SW480 (cell line): Measurements from ENCODE around the gene EIF3A.
"Not testable (repeated sequence)": the region's sequence is repeated elsewhere in the genome, so short reads cannot be mapped to it uniquely, and the experiment has no call there.

Experiments
- DNase-seq: peaks from one replicate; pipeline ENCODE4 v3.0.0-alpha.2; 2016; ENCODE audit warnings: low spot score

EIF3A gene

DNA sequence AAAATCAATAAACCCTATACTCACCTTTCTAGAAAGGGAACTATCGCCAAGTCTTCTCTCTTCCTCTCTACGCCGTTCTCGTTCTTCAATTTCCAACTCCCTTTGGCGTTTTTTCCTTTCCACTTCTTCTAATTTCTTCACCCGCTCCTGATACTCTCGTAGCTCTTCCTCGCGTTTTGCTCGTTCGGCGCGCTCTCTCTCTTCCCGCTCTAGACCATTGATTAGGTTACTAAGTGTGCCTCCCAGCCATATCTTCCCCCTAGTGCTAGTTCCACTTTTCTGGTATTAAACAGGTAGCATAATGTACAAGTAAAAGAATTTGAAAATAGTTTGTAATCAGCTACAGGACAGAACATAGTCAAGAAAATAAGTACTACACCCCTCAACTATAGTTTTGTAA lies 30.8 kb downstream of the EIF3A start:
- DNase-seq = no peak

DNA sequence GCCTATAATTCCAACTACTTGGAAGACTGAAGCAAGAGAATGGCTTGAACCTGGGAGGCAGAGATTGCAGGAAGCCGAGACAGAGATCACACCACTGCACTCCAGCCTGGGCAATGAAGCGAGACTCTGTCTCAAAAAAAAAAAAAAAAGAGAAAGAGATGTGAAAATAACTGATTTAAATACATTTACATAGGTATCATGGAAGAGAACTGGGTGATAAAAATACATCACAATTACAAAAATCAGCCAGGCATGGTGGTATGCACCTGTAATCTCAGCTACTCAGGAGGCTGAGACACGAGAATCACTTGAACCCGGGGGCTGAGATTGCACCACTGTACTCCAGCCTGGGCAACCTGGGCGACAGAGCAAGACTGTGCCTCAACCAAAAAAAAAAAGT lies 31.3 kb downstream of the EIF3A start:
- no peak for DNase-seq

DNA sequence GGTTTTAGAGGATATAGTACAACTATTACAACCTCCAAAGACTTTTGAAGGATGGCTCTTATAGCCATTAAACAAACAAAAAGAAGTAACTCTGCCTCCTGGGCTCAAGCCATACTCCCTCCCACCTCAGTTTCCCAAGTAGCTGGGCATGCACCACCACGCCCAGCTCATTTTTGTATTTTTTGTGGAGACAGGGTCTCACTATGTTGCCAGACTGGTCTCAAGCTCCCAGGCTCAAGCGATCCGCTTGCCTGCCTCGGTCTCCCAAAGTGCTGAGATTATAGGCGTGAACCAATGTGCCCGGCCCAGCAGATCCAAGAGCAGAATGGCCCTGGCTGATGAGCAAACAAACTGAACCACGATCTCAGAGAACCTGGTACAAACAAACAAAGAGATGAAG lies 35.1 kb downstream of the EIF3A start:
- DNase-seq = no peak

DNA sequence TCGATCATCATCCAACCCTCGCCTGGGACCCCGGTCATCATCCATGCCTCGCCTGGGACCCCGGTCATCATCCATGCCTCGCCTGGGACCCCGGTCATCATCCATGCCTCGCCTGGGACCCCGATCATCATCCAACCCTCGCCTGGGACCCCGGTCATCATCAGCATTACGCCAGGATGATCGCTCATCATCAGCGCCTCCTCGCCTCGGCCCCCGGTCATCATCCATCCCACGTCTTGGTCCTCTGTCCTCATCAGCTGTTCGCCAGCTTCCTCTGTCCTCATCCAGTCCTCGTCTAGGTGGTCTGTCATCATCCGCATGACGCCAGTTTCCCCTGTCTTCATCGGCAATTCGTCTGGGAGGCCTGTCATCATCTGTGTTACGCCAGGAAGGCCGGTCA lies 38.4 kb downstream of the EIF3A start:
- DNase-seq = no peak

DNA sequence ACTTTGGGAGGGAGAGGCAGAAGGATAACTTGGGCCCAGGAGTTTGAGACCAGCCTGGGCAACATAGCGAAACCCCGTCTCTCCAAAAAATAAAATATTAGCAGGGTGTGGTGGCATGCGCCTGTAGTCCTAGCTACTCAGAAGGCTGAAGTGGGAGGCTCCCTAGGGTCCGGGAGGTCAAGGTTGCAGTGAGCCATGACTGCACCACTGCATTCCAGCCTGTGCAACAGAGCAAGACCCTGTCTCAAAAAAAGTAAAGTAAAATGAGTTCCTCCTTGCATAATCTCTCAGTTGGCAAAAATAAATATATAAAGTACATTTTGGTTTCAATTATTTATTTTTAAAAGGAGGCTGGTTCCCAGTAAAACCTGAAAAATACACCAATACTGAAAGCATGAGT lies 39.3 kb downstream of the EIF3A start:
- no peak for DNase-seq

DNA sequence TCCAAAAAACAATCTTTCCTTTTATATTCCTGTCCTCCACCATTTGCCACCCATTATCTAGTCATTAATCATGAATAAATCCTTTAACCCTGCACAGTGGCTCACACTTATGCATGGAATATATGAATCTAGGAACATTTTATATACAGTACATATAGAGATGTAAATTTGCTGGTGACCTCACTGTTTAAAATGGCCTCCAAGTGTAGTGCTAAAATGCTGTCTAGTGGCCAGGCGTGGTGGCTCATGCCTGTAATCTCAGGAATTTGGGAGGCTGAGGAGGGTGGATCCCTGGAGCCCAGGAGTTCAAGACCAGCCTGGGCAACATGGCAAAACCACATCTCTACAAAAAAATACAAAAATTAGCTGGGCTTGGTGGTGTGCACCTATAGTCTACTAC lies 41.5 kb downstream of the EIF3A start:
- no peak for DNase-seq

DNA sequence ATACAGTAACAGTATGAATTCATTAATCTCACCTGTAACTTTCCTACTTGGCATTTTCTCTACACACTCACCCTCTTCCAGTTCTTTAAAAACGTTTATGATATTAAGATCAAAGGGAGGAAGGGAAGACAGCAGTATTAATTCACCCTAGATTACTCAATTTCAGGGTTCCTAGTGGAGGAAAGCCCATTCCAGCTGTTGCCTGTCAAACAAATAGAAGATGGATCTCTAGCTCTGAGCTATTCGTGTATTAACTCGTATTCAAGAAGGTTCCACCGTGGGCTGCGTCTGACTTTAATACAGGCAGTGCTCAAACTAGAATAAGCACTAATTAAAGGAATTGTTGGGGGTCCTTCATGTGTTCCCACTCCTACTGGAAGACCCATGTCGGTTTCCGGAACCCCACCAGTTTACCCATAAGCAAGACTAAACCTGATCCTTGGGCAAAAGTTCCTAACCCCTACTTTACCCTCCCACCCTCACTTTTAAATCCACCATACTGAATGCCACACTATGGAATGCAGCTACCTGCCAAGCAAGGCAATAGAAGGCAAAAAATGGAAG lies 49.0 kb downstream of the EIF3A start:
- DNase-seq = no peak

DNA sequence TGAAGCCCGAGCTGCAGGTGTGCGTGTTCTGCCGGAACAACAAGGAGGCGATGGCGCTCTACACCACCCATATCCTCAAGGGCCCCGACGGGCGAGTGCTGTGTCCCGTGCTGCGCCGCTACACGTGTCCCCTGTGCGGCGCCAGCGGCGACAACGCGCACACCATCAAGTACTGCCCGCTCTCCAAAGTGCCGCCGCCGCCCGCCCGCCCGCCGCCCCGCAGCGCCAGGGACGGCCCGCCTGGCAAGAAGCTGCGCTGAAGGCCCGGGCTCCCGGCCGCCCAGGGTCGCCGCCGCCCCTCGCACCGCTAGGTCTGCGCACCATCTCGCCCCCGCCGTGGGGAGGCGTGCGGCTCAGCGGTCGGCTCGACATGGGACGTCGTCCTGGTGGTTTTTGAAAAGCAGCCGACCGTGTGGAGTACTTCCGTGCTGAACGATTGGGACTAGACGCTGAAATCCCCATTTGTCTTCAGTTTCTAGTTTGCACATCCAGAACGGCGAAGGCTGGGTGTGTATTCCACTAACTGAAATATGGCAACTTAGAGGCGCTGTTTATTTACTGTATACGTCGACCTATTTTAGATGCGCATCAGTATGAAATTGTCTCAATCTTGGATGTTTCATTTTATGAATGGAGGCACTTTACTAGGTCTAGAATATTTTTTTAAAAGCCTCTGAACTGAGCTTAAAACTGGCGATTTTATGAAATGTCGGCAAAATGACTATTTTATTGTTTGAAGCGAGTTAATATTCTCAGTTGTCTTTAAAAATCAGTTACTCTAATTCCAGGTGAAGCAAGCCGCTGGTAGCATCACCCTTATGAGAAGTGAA lies 50.0 kb downstream of the EIF3A start:
- DNase-seq = peak; percentile 77

DNA sequence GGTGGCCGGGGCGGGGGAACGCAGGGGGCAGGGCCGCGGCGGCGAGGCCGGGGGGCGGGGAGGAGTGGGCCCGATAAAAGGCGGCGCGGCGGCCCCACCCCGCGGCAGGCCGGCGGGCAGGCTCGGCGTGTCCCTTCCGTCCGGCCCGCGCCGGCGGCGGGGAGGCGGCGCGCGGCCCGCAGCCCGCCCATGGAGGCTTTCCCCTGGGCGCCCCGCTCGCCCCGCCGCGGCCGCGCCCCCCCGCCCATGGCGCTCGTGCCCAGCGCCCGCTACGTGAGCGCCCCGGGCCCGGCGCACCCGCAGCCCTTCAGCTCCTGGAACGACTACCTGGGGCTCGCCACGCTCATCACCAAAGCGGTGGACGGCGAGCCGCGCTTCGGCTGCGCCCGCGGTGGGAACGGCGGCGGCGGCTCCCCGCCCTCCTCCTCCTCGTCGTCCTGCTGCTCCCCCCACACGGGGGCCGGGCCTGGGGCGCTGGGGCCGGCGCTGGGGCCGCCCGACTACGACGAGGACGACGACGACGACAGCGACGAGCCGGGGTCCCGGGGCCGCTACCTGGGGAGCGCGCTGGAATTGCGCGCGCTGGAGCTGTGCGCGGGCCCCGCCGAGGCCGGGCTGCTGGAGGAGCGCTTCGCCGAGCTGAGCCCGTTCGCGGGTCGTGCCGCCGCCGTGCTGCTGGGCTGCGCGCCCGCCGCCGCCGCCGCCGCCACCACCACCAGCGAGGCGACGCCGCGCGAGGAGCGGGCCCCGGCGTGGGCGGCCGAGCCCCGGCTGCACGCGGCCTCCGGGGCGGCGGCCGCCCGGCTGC lies 50.8 kb downstream of the EIF3A start, which contains the start of gene NANOS1:
TSS of gene NANOS1 (plus strand) at position 102 of the 808 bp plus-strand sequence. CDS start at position 190, 88 bp downstream.
- DNase-seq = peak; percentile 38

DNA sequence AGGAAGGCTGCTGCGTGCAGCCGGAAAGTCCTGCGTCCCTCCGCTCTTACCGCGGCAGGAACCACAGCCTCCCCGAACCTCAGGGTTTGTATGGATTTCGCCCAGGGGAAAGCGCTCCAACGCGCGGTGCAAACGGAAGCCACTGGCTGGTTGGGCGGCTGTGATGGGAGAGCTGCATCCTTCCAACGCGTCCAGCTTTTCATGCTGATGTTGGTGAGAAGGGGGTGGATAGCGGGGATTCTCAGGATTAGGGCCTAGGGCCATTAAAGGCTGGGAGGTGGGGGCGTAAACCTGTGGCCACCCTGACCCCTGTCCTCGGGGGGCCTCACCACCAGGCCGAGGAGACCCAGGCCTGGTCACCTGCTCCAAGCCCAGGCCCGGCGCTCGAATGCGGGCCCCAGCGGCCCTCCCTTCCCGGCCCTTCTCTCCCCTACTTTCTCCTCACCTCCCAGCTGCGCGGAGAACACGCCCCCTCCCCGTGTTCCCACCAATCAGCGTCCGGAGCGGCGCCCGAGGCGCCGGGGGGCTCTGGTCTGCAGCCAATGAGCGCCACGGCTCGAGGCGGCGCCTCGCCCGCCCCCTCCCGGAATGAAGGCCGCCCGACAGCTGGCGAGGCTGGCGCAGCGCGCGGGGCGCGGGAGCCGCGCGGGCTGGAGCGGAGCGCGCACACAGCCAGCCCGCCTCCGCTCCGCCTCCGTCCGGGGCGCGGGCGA lies 51.6 kb downstream of the EIF3A start:
- DNase-seq = peak; percentile 81

DNA sequence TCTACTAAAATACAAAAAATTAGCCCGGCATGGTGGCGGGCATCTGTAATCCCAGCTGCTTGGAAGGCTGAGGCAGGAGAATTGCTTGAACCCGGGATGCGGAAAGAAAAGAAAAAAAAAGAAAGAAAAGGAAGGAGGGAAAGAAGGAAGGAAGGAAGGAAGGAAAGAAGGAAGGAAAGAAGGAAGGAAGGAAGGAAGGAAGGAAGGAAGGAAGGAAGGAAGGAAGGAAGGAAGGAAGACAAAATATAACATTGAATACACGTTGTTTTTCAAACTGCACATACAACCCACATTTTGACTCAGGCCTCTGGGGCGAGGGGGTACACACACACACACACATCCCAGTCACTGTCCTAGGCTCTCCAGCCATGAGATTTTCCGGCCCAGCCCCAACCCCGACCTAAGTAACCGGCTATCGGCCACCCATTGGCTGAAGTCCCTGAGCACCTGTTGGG lies 52.1 kb downstream of the EIF3A start:
- DNase-seq = not testable (repeated sequence)

DNA sequence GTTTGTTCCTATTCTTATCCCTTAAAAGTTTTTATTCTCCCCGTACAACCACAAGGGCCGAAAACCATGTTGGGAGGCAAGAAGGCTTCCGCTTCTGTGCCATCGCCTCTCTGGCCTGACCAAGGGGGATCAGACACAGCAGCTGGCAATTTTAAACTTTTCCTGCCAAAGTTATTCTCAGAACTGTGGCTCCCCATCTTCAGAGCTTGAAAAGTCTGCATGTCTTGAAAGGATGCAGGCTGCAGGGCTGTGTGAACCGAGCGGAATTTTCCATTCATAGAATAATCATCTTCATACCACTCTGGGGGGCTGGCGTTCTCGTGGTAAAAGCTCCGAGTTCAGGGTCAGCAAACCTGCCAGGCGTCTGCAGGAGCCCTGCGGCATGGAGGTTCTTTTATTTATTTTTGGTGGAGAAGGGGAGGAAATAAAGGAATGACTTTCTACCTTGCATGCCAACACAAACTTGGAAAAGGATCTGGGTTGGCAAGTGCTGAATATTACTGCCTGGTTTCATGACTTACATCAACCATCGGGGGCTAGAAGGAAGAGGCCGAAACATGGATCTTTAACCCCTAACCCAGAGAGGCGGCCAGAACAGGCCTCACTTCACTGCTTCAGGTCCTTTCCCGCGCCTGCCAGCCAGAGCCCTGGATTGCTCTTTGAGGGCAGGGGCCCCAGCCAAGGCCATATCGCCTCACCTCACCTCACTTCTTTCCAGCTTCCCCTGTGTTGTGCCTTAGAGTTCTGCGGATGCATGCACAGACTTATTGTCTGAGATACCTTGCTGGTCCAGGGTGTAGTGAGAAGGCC lies 54.1 kb downstream of the EIF3A start:
- no peak for DNase-seq

DNA sequence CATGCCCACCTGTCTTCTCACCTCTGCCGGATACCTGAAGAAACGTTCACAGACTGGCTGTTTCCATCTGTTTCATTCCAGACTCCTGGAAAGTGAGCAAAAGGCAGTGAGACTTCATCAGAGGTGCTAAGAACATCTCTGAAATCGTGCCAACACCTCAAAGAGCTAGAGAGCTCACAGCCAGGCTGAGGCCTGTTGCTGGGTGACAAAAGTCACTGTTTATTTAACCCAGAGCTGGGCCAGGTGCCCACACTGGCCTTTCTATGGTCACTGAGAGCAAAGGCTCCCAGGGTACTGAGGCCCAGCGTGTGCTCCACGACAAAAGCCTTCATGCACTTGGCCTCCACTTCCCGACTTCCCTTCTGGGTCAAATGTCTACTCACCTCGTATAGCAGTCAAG lies 54.8 kb downstream of the EIF3A start:
- no peak for DNase-seq

DNA sequence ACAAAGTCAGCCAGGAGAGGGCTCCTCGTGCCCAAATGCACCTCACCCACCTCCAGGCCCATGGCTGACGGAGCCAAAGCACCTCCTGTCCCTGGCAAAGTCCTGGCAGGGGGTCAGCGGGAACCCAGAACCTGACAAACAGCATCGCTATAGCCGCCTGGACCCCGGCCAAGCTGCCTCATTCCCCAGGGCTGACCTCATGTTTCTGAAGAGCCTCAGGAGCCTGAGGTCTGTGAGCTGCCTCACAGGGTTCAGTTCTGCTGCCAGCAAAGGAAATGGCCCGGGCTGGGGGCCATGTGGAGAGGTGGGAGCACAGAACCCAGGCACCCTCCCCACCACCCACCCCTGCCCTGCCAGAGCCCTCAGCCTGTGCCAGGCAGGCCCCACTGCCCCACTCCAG lies 55.3 kb downstream of the EIF3A start:
- DNase-seq = no peak

DNA sequence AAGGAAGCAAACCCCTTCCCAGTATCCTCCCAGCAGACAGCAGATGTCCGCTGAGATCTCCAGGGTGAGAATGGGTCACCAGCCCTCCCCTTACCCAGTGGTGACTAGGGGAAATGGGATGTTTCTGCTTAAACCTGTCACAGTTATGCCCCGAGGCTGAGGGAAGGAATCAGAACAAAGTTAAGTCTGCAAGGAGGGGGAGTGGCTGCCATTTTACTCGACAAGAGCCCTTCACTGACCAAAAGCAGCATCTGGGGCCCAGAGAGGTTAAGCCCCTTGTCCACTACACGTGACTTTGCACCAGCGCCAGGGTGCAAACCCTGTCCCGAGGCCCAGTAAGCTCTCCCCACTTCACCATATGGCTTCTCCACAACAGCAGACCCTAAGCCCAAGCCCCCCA lies 55.7 kb downstream of the EIF3A start:
- no peak for DNase-seq

DNA sequence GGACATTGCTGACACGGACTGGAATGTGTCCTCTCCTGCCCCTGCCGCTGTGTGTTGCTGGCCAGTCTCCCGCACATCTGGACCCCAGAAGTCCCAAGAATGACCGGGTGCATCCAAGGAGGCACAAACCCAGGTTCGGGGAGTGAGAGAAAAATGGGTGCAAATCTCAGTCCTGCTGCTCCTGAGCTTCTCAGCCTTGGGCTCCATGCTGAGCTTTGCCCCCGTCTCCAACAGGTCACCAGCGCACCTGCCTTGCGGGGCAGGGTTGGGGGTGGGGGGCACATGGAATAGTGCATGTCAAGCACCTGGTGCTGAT lies 57.1 kb downstream of the EIF3A start:
- DNase-seq = no peak

DNA sequence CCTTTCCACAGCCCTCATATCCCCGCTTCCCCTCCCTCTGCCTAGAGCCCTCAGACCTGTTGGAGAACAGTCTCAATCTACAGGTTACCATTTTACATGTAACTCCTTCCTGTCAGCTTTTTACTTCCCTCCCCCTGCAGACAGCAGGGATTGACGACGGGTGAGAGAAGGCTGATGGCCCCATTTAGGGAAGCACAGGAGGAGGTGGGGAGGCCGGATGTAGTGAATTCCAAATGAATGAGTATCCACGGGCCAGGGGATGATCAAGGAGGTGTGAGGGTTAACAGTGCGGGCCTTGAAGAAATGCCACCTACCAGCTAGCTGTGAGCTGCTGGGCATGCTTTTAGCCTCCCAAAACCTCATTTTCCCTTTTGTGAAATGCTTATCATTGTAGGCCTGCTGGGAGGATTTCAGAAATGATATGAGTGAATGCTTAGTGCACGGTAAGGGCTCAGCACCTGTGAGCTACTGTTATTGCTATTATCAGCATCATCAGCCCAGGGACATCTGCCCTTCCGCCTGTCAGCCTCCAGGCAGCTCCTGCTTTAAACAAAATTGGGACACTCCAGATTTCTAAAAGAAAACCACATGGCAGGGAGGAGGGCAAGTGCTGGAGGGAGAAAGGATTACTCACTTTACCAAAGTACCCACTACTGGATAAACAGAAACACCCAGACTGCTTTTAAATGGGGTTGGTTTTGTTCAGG lies 57.6 kb downstream of the EIF3A start:
- DNase-seq = peak; percentile 47

DNA sequence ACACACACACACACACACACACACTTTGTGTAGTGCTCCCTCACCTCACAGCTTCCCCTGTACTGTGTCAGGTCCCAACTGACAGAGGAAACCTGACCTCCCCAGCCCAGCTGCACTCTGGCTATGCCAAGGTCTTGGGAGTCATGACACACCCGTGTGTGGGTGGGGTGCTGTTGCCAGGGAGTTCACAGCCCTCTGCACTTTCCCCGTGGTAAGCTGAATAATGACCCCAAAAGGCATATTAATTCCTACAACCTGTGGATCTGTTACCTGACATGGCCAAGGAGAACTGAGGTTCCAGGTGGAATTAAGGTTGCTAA lies 60.0 kb downstream of the EIF3A start:
- peak; percentile 61 for DNase-seq

DNA sequence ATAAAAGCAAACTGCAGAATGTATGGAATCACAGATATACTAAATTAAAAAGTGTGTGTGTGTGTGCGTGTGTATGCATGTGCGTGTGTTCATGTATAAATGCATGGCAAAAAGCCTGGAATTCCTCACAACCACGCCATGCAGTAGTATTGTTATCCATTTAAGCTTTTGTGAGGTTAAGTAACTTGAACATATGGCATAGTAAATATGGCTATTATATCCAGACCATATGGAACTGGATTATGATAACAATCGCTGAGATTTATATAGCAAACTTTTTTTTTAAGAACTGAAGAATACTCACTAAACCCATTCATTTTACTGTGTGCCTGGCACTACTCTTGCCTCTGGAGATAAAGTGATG lies 73.4 kb downstream of the EIF3A start:
- no peak for DNase-seq

DNA sequence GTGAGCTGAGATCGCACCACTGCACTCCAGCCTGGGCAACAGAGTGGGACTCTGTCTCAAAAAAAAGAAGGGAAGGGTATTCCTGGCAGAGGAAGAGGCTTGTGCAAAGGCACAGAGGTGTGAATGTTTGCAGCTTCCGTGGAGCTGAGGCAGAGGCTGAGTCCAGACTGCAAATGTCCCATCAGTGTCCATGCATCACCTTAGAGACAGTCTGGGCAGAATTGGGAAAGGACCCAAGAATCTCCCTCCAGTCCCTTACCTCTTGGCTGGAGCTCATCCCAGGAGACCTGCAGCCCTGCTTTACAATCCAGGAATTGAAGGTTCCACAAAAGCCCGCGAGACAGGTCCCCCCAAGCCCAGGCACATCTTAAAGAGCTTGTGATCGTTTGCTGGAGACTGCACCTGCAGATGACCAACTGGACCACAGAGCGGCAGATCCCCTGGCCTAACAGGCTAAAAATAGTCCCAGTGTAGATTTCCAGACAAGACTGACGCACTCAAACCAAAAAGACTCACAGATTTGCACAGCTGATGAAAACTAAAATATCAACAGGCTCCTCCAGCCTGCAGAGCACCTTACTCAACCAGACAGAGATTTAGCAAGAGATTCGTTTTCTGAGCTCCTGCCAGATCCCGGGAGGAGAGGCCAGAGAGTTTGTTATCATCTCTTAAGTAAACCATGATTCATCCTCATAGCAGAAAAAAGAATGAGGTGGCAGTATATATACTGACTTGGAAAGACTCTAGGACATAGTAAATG lies 74.0 kb downstream of the EIF3A start:
- DNase-seq = no peak
